ENCODE data around the gene COQ5. TPM values are rescaled to one million over a fixed set of nuclear protein-coding genes. Genes with fewer than 3 reads are reported as not detected.

Gene COQ5
- total RNA-seq, 1 donor, result 26.1 TPM

DNA sequence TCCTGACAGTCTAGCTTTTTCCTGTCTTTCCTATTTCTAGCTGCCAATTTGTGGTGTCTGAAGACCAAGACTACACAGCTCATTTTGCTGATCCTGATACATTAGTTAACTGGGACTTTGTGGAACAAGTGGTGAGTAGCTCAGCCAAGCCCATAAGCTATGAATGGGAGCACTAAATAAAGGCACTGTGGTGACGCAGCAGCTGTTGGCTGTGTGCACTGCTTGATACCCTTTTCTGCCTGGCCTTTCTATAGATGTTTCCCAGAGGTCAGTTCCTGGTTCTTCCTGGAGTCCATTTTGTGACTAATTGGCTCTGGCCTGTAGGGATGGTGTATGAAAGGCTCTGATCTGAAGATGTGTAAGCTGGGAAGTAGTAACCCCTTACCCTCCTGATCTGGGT lies 25.7 kb upstream of the COQ5 start:
- H3K4me3 ChIP-seq (ENCODE audit: low read depth, low read length), result no peak overlapping the region
- DNase-seq (ENCODE audit: low read depth), result no peak
- TF ChIP-seq, protein P1, sequence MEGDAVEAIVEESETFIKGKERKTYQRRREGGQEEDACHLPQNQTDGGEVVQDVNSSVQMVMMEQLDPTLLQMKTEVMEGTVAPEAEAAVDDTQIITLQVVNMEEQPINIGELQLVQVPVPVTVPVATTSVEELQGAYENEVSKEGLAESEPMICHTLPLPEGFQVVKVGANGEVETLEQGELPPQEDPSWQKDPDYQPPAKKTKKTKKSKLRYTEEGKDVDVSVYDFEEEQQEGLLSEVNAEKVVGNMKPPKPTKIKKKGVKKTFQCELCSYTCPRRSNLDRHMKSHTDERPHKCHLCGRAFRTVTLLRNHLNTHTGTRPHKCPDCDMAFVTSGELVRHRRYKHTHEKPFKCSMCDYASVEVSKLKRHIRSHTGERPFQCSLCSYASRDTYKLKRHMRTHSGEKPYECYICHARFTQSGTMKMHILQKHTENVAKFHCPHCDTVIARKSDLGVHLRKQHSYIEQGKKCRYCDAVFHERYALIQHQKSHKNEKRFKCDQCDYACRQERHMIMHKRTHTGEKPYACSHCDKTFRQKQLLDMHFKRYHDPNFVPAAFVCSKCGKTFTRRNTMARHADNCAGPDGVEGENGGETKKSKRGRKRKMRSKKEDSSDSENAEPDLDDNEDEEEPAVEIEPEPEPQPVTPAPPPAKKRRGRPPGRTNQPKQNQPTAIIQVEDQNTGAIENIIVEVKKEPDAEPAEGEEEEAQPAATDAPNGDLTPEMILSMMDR (IDR thresholded peaks at IDR 0.05; ENCODE audit: insufficient read depth, low read length), result no peak

DNA sequence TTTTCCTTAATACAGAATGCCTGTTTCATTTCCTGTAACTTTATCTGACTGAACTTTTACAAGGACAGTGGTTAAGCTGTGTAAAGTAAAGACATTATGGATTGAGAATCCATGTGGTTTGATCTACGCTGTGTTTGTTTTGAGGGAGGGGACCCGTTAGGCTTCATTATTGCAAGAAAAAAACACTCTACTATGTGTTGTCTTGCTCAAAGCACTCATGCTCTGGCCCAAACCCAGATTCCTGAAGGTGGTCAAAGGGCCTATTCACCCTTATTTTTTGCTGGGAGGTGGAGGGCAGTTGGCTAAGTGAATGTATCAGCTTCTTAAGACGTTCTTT lies 17.1 kb upstream of the COQ5 start:
- no peak overlapping the region for H3K4me3 ChIP-seq (ENCODE audit: low read depth, low read length)
- DNase-seq (ENCODE audit: low read depth), result no peak
- TF ChIP-seq, protein P1 (IDR thresholded peaks at IDR 0.05; ENCODE audit: insufficient read depth, low read length), result no peak

DNA sequence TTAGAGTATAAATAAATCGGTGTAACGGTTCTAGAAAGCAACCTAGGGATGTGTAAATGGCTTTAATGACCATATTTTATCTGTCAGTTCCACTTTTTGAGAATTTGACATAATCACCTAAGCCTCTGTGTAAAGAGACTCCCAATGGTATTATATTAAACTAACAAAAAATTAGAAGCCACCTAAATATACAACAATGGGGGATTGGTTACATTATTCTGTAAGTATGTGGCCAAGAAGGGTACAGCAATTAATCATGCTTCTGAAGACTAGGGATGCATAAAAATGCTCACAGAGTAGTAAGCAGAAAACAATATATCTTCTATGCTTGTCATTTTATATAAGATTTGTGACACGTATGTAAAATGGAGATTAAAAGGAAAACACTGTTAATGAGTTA lies 15.7 kb upstream of the COQ5 start:
- no peak overlapping the region for H3K4me3 ChIP-seq (ENCODE audit: low read depth, low read length)
- TF ChIP-seq, protein P1 (IDR thresholded peaks at IDR 0.05; ENCODE audit: insufficient read depth, low read length), result no peak

DNA sequence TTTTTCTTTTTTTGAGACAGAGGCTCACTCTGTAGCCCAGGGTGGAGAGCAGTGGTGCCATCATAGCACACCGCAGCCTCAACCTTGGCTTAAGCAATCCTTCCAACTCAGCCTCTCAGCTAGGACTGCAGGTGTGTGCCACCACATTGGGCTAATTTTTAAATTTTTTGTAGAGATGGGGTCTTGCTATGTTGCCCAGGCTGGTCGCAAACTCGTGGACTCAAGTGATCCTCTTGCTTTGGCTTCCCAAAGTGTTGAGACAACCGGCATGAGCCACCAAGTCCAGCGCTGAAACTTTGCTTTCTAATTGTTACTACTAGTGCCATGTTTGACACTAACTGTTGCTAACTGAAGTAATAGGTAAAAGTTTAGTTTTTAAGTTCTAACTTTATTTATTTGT lies 13.2 kb upstream of the COQ5 start:
- no peak overlapping the region for H3K4me3 ChIP-seq (ENCODE audit: low read depth, low read length)
- DNase-seq (ENCODE audit: low read depth), result no peak
- TF ChIP-seq, protein P1 (IDR thresholded peaks at IDR 0.05; ENCODE audit: insufficient read depth, low read length), result no peak

More for the DNA sequence above, 15.7 kb upstream of the COQ5 start:
- no peak for DNase-seq (ENCODE audit: low read depth)

DNA sequence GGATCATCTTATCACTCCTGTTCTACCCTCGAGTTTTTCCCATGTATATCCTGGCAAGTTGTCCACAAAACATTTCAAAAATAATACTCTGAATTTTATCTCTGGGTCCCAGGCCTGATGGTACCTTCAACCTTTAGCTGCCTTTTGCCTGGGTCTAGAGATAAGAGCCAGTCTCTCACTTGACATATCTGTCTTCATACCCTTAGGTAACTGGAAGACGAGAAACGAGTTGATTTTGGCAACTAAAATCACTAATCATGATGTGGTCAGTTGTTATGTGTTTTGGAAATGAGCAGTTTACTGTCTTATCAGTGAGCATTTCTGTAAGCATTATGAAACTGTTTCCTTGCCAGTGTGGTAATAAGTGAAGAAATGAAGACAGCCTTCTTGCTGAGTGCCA lies 11.5 kb upstream of the COQ5 start:
- peak; percentile 90 for DNase-seq (ENCODE audit: low read depth)
- no peak overlapping the region for H3K4me3 ChIP-seq (ENCODE audit: low read depth, low read length)
- TF ChIP-seq, protein P1 (IDR thresholded peaks at IDR 0.05; ENCODE audit: insufficient read depth, low read length), result no peak

DNA sequence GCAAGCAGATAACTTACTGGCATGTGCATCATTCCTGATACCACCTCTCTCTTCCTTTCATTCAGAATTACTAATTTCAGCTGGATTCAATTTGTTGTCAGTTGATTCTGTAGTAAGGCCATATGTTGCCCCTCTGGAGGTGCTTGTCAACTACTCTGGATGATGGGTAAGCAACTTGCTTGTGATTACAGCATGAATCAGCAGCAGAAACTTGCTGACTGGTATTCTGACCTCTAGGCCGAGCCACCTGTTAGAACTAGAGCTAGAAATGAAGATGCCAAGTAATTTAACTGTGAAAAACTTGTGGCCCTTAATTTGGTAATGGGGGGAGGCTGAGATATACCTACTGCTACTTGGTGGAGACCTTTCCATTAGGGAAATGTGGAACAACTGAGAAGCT lies 10.3 kb upstream of the COQ5 start:
- peak; percentile 48 for DNase-seq (ENCODE audit: low read depth)
- TF ChIP-seq, protein P1 (IDR thresholded peaks at IDR 0.05; ENCODE audit: insufficient read depth, low read length), result no peak
- no peak overlapping the region for H3K4me3 ChIP-seq (ENCODE audit: low read depth, low read length)
